ENCODE measurements around the gene SNCAIP. TPM values are rescaled to one million over a fixed set of nuclear protein-coding genes. Genes with fewer than 3 reads are reported as not detected.
"Not testable (repeated sequence)": the region's sequence is repeated elsewhere in the genome, so short reads cannot be mapped to it uniquely, and the experiment has no call there.

Gene SNCAIP
- total RNA-seq, 1 experiment from 2014 or later: 0.16 TPM

- H3K4me1 ChIP-seq (replicated peaks): no peaks in the 10 kb centered on the region
- no peaks in the 10 kb centered on the region for H3K9me3 ChIP-seq (replicated peaks)
- DNase-seq (ENCODE audit: low read depth in 1 of 2, low spot score in 2 of 2): no peak
- no peaks in the 10 kb centered on the region for H3K36me3 ChIP-seq
- H3K27me3 ChIP-seq (replicated peaks): no peaks in the 10 kb centered on the region
- H3K27ac ChIP-seq: no peak overlapping the region
- H3K4me3 ChIP-seq: no peak overlapping the region
Measured at GRCh38 chr5:122323738-122324137, 11.7 kb downstream of the SNCAIP start.

- Histone ChIP-seq H3K27me3 (replicated peaks) (no peaks in the 10 kb centered on the region), H3K27ac (no peak overlapping the region), H3K36me3 (no peaks in the 10 kb centered on the region), H3K4me1 (replicated peaks) (no peaks in the 10 kb centered on the region), H3K9me3 (replicated peaks) (no peaks in the 10 kb centered on the region), H3K4me3 (no peak overlapping the region)
- DNase-seq (ENCODE audit: low read depth in 1 of 2, low spot score in 2 of 2): no peak
Measured at GRCh38 chr5:122327110-122327509, 15.1 kb downstream of the SNCAIP start.

GRCh38 chr5:122330881-122331280 is 18.8 kb downstream of the SNCAIP start:
- Histone ChIP-seq H3K27ac (no peak overlapping the region), H3K4me3 (no peak overlapping the region), H3K27me3 (replicated peaks) (no peaks in the 10 kb centered on the region), H3K36me3 (no peaks in the 10 kb centered on the region), H3K9me3 (replicated peaks) (no peaks in the 10 kb centered on the region), H3K4me1 (replicated peaks) (no peaks in the 10 kb centered on the region)
- DNase-seq (ENCODE audit: low read depth in 1 of 2, low spot score in 2 of 2): no peak

- DNase-seq (ENCODE audit: low read depth in 1 of 2, low spot score in 2 of 2): no peak
- H3K27me3 ChIP-seq (replicated peaks): no peaks in the 10 kb centered on the region
Measured at GRCh38 chr5:122332599-122333555, 20.8 kb downstream of the SNCAIP start.

GRCh38 chr5:122333564-122333963 is 21.5 kb downstream of the SNCAIP start:
- no peak overlapping the region for H3K4me3 ChIP-seq

More at GRCh38 chr5:122332599-122333555, 20.8 kb downstream of the SNCAIP start:
- no peak overlapping the region for H3K27ac ChIP-seq
- H3K36me3 ChIP-seq: no peaks in the 10 kb centered on the region
- H3K9me3 ChIP-seq (replicated peaks): no peaks in the 10 kb centered on the region
- no peaks in the 10 kb centered on the region for H3K4me1 ChIP-seq (replicated peaks)
- H3K4me3 ChIP-seq: no peak overlapping the region

GRCh38 chr5:122339591-122339990 is 27.6 kb downstream of the SNCAIP start:
- no peak for DNase-seq (ENCODE audit: low read depth in 1 of 2, low spot score in 2 of 2)
- no peaks in the 10 kb centered on the region for H3K4me1 ChIP-seq (replicated peaks)

More at GRCh38 chr5:122333564-122333963, 21.5 kb downstream of the SNCAIP start:
- H3K9me3 ChIP-seq (replicated peaks): no peaks in the 10 kb centered on the region
- no peaks in the 10 kb centered on the region for H3K27me3 ChIP-seq (replicated peaks)
- H3K4me1 ChIP-seq (replicated peaks): no peaks in the 10 kb centered on the region
- no peak for DNase-seq (ENCODE audit: low read depth in 1 of 2, low spot score in 2 of 2)
- H3K27ac ChIP-seq: no peak overlapping the region
- no peaks in the 10 kb centered on the region for H3K36me3 ChIP-seq

GRCh38 chr5:122341087-122341486 is 29.1 kb downstream of the SNCAIP start:
- Histone ChIP-seq H3K36me3 (no peaks in the 10 kb centered on the region), H3K4me1 (replicated peaks) (no peaks in the 10 kb centered on the region), H3K9me3 (replicated peaks) (no peaks in the 10 kb centered on the region), H3K27me3 (replicated peaks) (peaks cover 19% of the 10 kb centered on the region; the same call in 1 of the 2 replicates), H3K4me3 (no peak overlapping the region), H3K27ac (no peak overlapping the region)
- DNase-seq (ENCODE audit: low read depth in 1 of 2, low spot score in 2 of 2): no peak

More at GRCh38 chr5:122339591-122339990, 27.6 kb downstream of the SNCAIP start:
- no peaks in the 10 kb centered on the region for H3K9me3 ChIP-seq (replicated peaks)
- H3K36me3 ChIP-seq: no peaks in the 10 kb centered on the region
- H3K4me3 ChIP-seq: no peak overlapping the region
- H3K27me3 ChIP-seq (replicated peaks): peaks cover 15% of the 10 kb centered on the region; the same call in 1 of the 2 replicates
- H3K27ac ChIP-seq: no peak overlapping the region

GRCh38 chr5:122342256-122342655 is 30.2 kb downstream of the SNCAIP start:
- Histone ChIP-seq H3K4me3 (no peak overlapping the region), H3K27ac (no peak overlapping the region)

GRCh38 chr5:122346897-122347581 is 35.0 kb downstream of the SNCAIP start:
- Histone ChIP-seq H3K27ac (no peak overlapping the region), H3K4me1 (replicated peaks) (no peaks in the 10 kb centered on the region), H3K9me3 (replicated peaks) (no peaks in the 10 kb centered on the region), H3K27me3 (replicated peaks) (peaks cover 11% of the 10 kb centered on the region; the same call in 1 of the 2 replicates), H3K4me3 (no peak overlapping the region), H3K36me3 (no peaks in the 10 kb centered on the region)
- no peak for DNase-seq (ENCODE audit: low read depth in 1 of 2, low spot score in 2 of 2)

More at GRCh38 chr5:122342256-122342655, 30.2 kb downstream of the SNCAIP start:
- Histone ChIP-seq H3K27me3 (replicated peaks) (peaks cover 19% of the 10 kb centered on the region; the same call in 1 of the 2 replicates), H3K36me3 (no peaks in the 10 kb centered on the region), H3K9me3 (replicated peaks) (no peaks in the 10 kb centered on the region), H3K4me1 (replicated peaks) (no peaks in the 10 kb centered on the region)
- DNase-seq (ENCODE audit: low read depth in 1 of 2, low spot score in 2 of 2): no peak

GRCh38 chr5:122350496-122350895 is 38.5 kb downstream of the SNCAIP start:
- DNase-seq (ENCODE audit: low read depth in 1 of 2, low spot score in 2 of 2): no peak
- no peaks in the 10 kb centered on the region; the same call in 1 of the 2 replicates for H3K27me3 ChIP-seq (replicated peaks)
- H3K27ac ChIP-seq: no peak overlapping the region
- no peaks in the 10 kb centered on the region for H3K9me3 ChIP-seq (replicated peaks)
- H3K36me3 ChIP-seq: no peaks in the 10 kb centered on the region
- H3K4me1 ChIP-seq (replicated peaks): no peaks in the 10 kb centered on the region
- no peak overlapping the region for H3K4me3 ChIP-seq

- Histone ChIP-seq H3K36me3 (no peaks in the 10 kb centered on the region), H3K4me3 (no peak overlapping the region), H3K27ac (no peak overlapping the region), H3K27me3 (replicated peaks) (no peaks in the 10 kb centered on the region; the same call in 1 of the 2 replicates), H3K9me3 (replicated peaks) (no peaks in the 10 kb centered on the region), H3K4me1 (replicated peaks) (no peaks in the 10 kb centered on the region)
- DNase-seq (ENCODE audit: low read depth in 1 of 2, low spot score in 2 of 2): no peak
Measured at GRCh38 chr5:122351416-122352157, 39.5 kb downstream of the SNCAIP start.

- Histone ChIP-seq H3K9me3 (replicated peaks) (no peaks in the 10 kb centered on the region), H3K27ac (no peak overlapping the region), H3K4me1 (replicated peaks) (no peaks in the 10 kb centered on the region), H3K4me3 (no peak overlapping the region), H3K36me3 (no peaks in the 10 kb centered on the region), H3K27me3 (replicated peaks) (no peaks in the 10 kb centered on the region; the same call in 1 of the 2 replicates)
- DNase-seq (ENCODE audit: low read depth in 1 of 2, low spot score in 2 of 2): no peak
Measured at GRCh38 chr5:122352331-122352730, 40.3 kb downstream of the SNCAIP start.

GRCh38 chr5:122353361-122353760 is 41.3 kb downstream of the SNCAIP start:
- not testable (repeated sequence) for H3K27me3 ChIP-seq (replicated peaks); DNase-seq (ENCODE audit: low read depth in 1 of 2, low spot score in 2 of 2)

More at GRCh38 chr5:122353361-122353760, 41.3 kb downstream of the SNCAIP start:
- not testable (repeated sequence) for H3K36me3 ChIP-seq; H3K4me1 ChIP-seq (replicated peaks); H3K4me3 ChIP-seq; H3K27ac ChIP-seq; H3K9me3 ChIP-seq (replicated peaks)
